NOMO-1 treated with dmso at 0.1 percent for 144 hours (cell line): ENCODE results near the gene USO1.
A peak's percentile ranks its signal among the peaks of the same experiment; 100 is the strongest.

Source experiments
- DNase-seq: peaks from one replicate; lab custom pipeline; 2025; ENCODE audit not compliant: unreplicated experiment; lab: John Stamatoyannopoulos, UW

USO1 gene

GRCh38 chr4:75841641-75842520 is 117.5 kb downstream of the USO1 start:
- DNase-seq: no peak

- no peak for DNase-seq
Measured at GRCh38 chr4:75843596-75843995, 119.2 kb downstream of the USO1 start.

- no peak for DNase-seq
Measured at GRCh38 chr4:75844151-75844662, 119.8 kb downstream of the USO1 start.

GRCh38 chr4:75845992-75846391 is 121.6 kb downstream of the USO1 start:
- DNase-seq: no peak

GRCh38 chr4:75848171-75848760 is 123.9 kb downstream of the USO1 start:
- peak; percentile 63 for DNase-seq

GRCh38 chr4:75848891-75849290 is 124.5 kb downstream of the USO1 start:
- DNase-seq: no peak

- DNase-seq: peak; percentile 63
Measured at GRCh38 chr4:75849461-75849860, 125.1 kb downstream of the USO1 start.

- DNase-seq: no peak
Measured at GRCh38 chr4:75858721-75859120, 134.3 kb downstream of the USO1 start.

GRCh38 chr4:75860606-75861005 is 136.2 kb downstream of the USO1 start:
- no peak for DNase-seq
